Activated CD4-positive, alpha-beta T cell treated with anti-CD3 and anti-CD28 coated beads for 36 hours (primary cell): ENCODE measurements around the gene ZEB2. TPM values are rescaled to one million over a fixed set of nuclear protein-coding genes. Genes with fewer than 3 reads are reported as not detected.

Experiments
- ATAC-seq: fragments of 200-7000 bp; cut with Tn5 transposase; one replicate; pipeline ENCODE4 v1.10.0; 2021; ENCODE audit warnings: mild to moderate bottlenecking, moderate library complexity
- CTCF ChIA-PET: fragments of 350-600 bp; sonication (Branson Sonifier 250); formaldehyde crosslinking; loops from one replicate; lab custom pipeline; 2021; ENCODE audit warnings: antibody characterized with exemption; lab: Charles Lee
- POLR2A ChIA-PET: fragments of 350-600 bp; sonication (Branson Sonifier 250); formaldehyde crosslinking; loops from one replicate; lab custom pipeline; 2021; ENCODE audit warnings: antibody characterized with exemption, inconsistent platforms; lab: Charles Lee
- DNase-seq: peaks from one replicate; pipeline ENCODE4 v3.0.0-alpha.2; 2020
- H3K27ac Mint-ChIP-seq: one replicate; pipeline ENCODE4 v1.8.0; 2021; ENCODE audit warnings: mixed read lengths
- H3K27me3 Mint-ChIP-seq: one replicate; pipeline ENCODE4 v1.8.0; 2021; ENCODE audit warnings: mixed read lengths
- H3K36me3 Mint-ChIP-seq: one replicate; pipeline ENCODE4 v1.8.0; 2021; ENCODE audit warnings: low read depth, mixed read lengths
- H3K4me1 Mint-ChIP-seq: one replicate; pipeline ENCODE4 v1.8.0; 2021; ENCODE audit warnings: mixed read lengths
- H3K4me3 Mint-ChIP-seq: one replicate; pipeline ENCODE4 v1.8.0; 2021; ENCODE audit warnings: mild to moderate bottlenecking, moderate library complexity, mixed read lengths
- H3K9me3 Mint-ChIP-seq: one replicate; pipeline ENCODE4 v1.8.0; 2021; ENCODE audit warnings: low read depth, mixed read lengths
- intact Hi-C, 2 experiments: fragments of 100-400 bp; cut with DNase I in 1 of 2; cut with micrococcal nuclease in 1 of 2; formaldehyde crosslinking; loops; one replicate each; pipeline versions ENCODE4 v1.14.2 to v1.15.1; 2022 to 2024; cut with DNase I, micrococcal nuclease
- total RNA-seq, 2 experiments: library from RNA; stranded (reverse); gene quantifications; one replicate each; pipeline ENCODE4 v1.2.3, GENCODE V29; 2021

ZEB2 gene
- total RNA-seq, 2 experiments from 2014 or later = 7.0 to 7.5 TPM

GRCh38 chr2:144504218-144504641, 15.7 kb downstream of the ZEB2 start:
- ChIA-PET CTCF (no interaction called here), POLR2A (no interaction called here)
- Mint-ChIP-seq H3K27ac (no peak overlapping the region), H3K27me3 (peaks cover 26% of the 10 kb centered on the region), H3K4me3 (no peak overlapping the region), H3K36me3 (no peaks in the 10 kb centered on the region), H3K9me3 (no peaks in the 10 kb centered on the region), H3K4me1 (peaks cover 14% of the 10 kb centered on the region)
- DNase-seq (no peak), ATAC-seq (no peak)
- intact Hi-C loops = no loop called here

GRCh38 chr2:144503242-144503641, 16.7 kb downstream of the ZEB2 start:
- H3K9me3 Mint-ChIP-seq = no peaks in the 10 kb centered on the region
- no peak overlapping the region for H3K27ac Mint-ChIP-seq
- no peak overlapping the region for H3K4me3 Mint-ChIP-seq
- ChIA-PET POLR2A (no interaction called here), CTCF (interaction anchor here (0.6 kb wide), 2 partner anchors 27 to 832 kb away, joined by 3 read pairs; no protein-coding TSS in a partner anchor)
- peaks cover 14% of the 10 kb centered on the region for H3K4me1 Mint-ChIP-seq
- ATAC-seq = no peak
- DNase-seq = no peak
- intact Hi-C loops = no loop called here
- peaks cover 26% of the 10 kb centered on the region for H3K27me3 Mint-ChIP-seq
- no peaks in the 10 kb centered on the region for H3K36me3 Mint-ChIP-seq

- CTCF ChIA-PET = interaction anchor here (0.6 kb wide), 2 partner anchors 701 to 833 kb away, joined by 3 read pairs; no protein-coding TSS in a partner anchor
- ATAC-seq (no peak), DNase-seq (no peak)
- H3K27me3 Mint-ChIP-seq = peaks cover 20% of the 10 kb centered on the region
- no peak overlapping the region for H3K27ac Mint-ChIP-seq
- no peak overlapping the region for H3K4me3 Mint-ChIP-seq
- no peaks in the 10 kb centered on the region for H3K9me3 Mint-ChIP-seq
- POLR2A ChIA-PET = no interaction called here
- H3K36me3 Mint-ChIP-seq = no peaks in the 10 kb centered on the region
- H3K4me1 Mint-ChIP-seq = peaks cover 11% of the 10 kb centered on the region
- intact Hi-C loops = no loop called here
Measured at GRCh38 chr2:144502369-144502768, 17.6 kb downstream of the ZEB2 start.

GRCh38 chr2:144501627-144502026, 18.3 kb downstream of the ZEB2 start:
- H3K4me1 Mint-ChIP-seq = peaks cover 10% of the 10 kb centered on the region
- ATAC-seq (no peak), DNase-seq (no peak)
- no peak overlapping the region for H3K4me3 Mint-ChIP-seq
- ChIA-PET POLR2A (no interaction called here), CTCF (interaction anchor here (0.6 kb wide), 1 partner anchor 1147 kb away, joined by 3 read pairs; no protein-coding TSS in a partner anchor)
- no peaks in the 10 kb centered on the region for H3K9me3 Mint-ChIP-seq
- no peak overlapping the region for H3K27ac Mint-ChIP-seq
- no peaks in the 10 kb centered on the region for H3K36me3 Mint-ChIP-seq
- intact Hi-C loops = no loop called here
- peaks cover 18% of the 10 kb centered on the region for H3K27me3 Mint-ChIP-seq

- ATAC-seq (no peak), DNase-seq (no peak)
- H3K27me3 Mint-ChIP-seq = peaks cover 15% of the 10 kb centered on the region
- POLR2A ChIA-PET = no interaction called here
- intact Hi-C loops = no loop called here
- no peaks in the 10 kb centered on the region for H3K36me3 Mint-ChIP-seq
- H3K4me3 Mint-ChIP-seq = no peak overlapping the region
- H3K9me3 Mint-ChIP-seq = no peaks in the 10 kb centered on the region
- peaks cover 10% of the 10 kb centered on the region for H3K4me1 Mint-ChIP-seq
- no peak overlapping the region for H3K27ac Mint-ChIP-seq
- CTCF ChIA-PET = interaction anchor here (0.6 kb wide), 1 partner anchor 1147 kb away, joined by 3 read pairs; no protein-coding TSS in a partner anchor
Measured at GRCh38 chr2:144501118-144501517, 18.8 kb downstream of the ZEB2 start.

GRCh38 chr2:144500563-144500962, 19.4 kb downstream of the ZEB2 start:
- no peak for DNase-seq
- Mint-ChIP-seq H3K27ac (no peak overlapping the region), H3K4me3 (no peak overlapping the region), H3K27me3 (peaks cover 13% of the 10 kb centered on the region), H3K4me1 (peaks cover 10% of the 10 kb centered on the region), H3K36me3 (no peaks in the 10 kb centered on the region), H3K9me3 (no peaks in the 10 kb centered on the region)
- CTCF ChIA-PET = no interaction called here
- POLR2A ChIA-PET = no interaction called here
- ATAC-seq = peak; percentile 60
- intact Hi-C loops = no loop called here

- DNase-seq (no peak), ATAC-seq (no peak)
- H3K9me3 Mint-ChIP-seq = no peaks in the 10 kb centered on the region
- no peak overlapping the region for H3K27ac Mint-ChIP-seq
- peaks cover 4% of the 10 kb centered on the region for H3K27me3 Mint-ChIP-seq
- ChIA-PET CTCF (no interaction called here), POLR2A (no interaction called here)
- H3K36me3 Mint-ChIP-seq = no peaks in the 10 kb centered on the region
- peaks cover 6% of the 10 kb centered on the region for H3K4me1 Mint-ChIP-seq
- no peak overlapping the region for H3K4me3 Mint-ChIP-seq
- intact Hi-C loops = loop anchor here in 1 of 2 experiments (10.0 kb wide), 1 partner anchor 143 kb away; no protein-coding TSS in a partner anchor
Measured at GRCh38 chr2:144498277-144498676, 21.6 kb downstream of the ZEB2 start.

GRCh38 chr2:144496977-144497598, 22.8 kb downstream of the ZEB2 start:
- no peak for ATAC-seq
- Mint-ChIP-seq H3K4me1 (peaks cover 16% of the 10 kb centered on the region), H3K36me3 (no peaks in the 10 kb centered on the region), H3K4me3 (no peak overlapping the region), H3K27me3 (no peaks in the 10 kb centered on the region), H3K9me3 (no peaks in the 10 kb centered on the region), H3K27ac (no peak overlapping the region)
- intact Hi-C loops = loop anchor here in 1 of 2 experiments (10.0 kb wide), 1 partner anchor 142 kb away; no protein-coding TSS in a partner anchor
- CTCF ChIA-PET = no interaction called here
- POLR2A ChIA-PET = no interaction called here
- no peak for DNase-seq

GRCh38 chr2:144496092-144496976, 23.6 kb downstream of the ZEB2 start:
- no peak overlapping the region for H3K4me3 Mint-ChIP-seq
- DNase-seq = no peak

GRCh38 chr2:144495227-144496091, 24.5 kb downstream of the ZEB2 start:
- intact Hi-C loops = loop anchor here in 1 of 2 experiments (10.0 kb wide), 1 partner anchor 141 kb away; no protein-coding TSS in a partner anchor
- Mint-ChIP-seq H3K27me3 (no peaks in the 10 kb centered on the region), H3K4me1 (peaks cover 17% of the 10 kb centered on the region), H3K36me3 (no peaks in the 10 kb centered on the region), H3K9me3 (no peaks in the 10 kb centered on the region), H3K27ac (no peak overlapping the region), H3K4me3 (no peak overlapping the region)
- ATAC-seq (no peak), DNase-seq (no peak)
- POLR2A ChIA-PET = no interaction called here
- CTCF ChIA-PET = no interaction called here

More at GRCh38 chr2:144496092-144496976, 23.6 kb downstream of the ZEB2 start:
- ChIA-PET POLR2A (no interaction called here), CTCF (no interaction called here)
- no peak for ATAC-seq
- intact Hi-C loops = loop anchor here in 1 of 2 experiments (10.0 kb wide), 1 partner anchor 142 kb away; no protein-coding TSS in a partner anchor
- no peaks in the 10 kb centered on the region for H3K27me3 Mint-ChIP-seq
- H3K36me3 Mint-ChIP-seq = no peaks in the 10 kb centered on the region
- no peak overlapping the region for H3K27ac Mint-ChIP-seq
- H3K4me1 Mint-ChIP-seq = peaks cover 20% of the 10 kb centered on the region
- H3K9me3 Mint-ChIP-seq = no peaks in the 10 kb centered on the region
